ENCODE measurements around the gene FBXO42. TPM values are rescaled to one million over a fixed set of nuclear protein-coding genes. Genes with fewer than 3 reads are reported as not detected.
"Not testable (repeated sequence)": the region's sequence is repeated elsewhere in the genome, so short reads cannot be mapped to it uniquely, and the experiment has no call there.

FBXO42 gene
- total and polyA plus RNA-seq, 2 of the 8 experiments (the other 6 are each of a cell fraction or from before 2014, with no cell fraction given), result 15.1 to 17.0 TPM

DNA sequence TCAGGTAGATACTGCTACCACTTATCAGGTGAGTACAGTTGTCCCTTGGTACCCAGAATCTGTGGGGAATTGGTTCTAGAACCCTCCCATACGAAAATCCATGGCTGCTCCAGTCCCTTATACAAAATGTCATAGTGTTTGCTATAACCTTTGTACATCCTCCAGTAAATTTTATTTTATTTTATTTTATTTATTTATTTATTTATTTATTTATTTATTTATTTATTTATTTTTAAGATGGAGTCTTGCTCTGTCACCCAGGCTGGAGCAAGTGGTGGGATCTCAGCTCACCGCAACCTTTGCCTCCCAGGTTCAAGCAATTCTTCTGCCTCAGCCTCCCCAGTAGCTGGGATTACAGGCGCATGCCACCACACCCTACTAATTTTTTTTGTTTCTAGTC is 138.7 kb downstream of the FBXO42 start:
- not testable (repeated sequence) for H2AFZ ChIP-seq (ENCODE audit: low read length)
- CTCF ChIA-PET (ENCODE audit: partially characterized antibody), result interaction anchor here (0.7 to 1.8 kb wide), 3 partner anchors 14 to 133 kb away, joined by 3 to 5 read pairs (median 3); no protein-coding TSS in a partner anchor
- H3K4me2 ChIP-seq (ENCODE audit: insufficient read depth in 1 of 2, low read depth in 2 of 2, low read length in 2 of 2), result peak overlapping the region; percentile 83 to 89; a peak in 1 of 4 replicates

More for the DNA sequence above, 138.7 kb downstream of the FBXO42 start:
- H3K9me3 ChIP-seq (ENCODE audit: insufficient read depth in 2 of 2, low read depth in 1 of 2, low read length in 1 of 2); H3K4me3 ChIP-seq (ENCODE audit: extremely low read depth in 1 of 4, insufficient read depth in 2 of 4, low read depth in 3 of 4, low read length in 4 of 4); H3K27ac ChIP-seq (ENCODE audit: low read depth, low read length); FAIRE-seq; H3K18ac ChIP-seq (ENCODE audit: extremely low read depth, low read length); H3K9ac ChIP-seq (replicated peaks in 1 of 4; ENCODE audit: extremely low read depth in 1 of 4, low read depth in 3 of 4, low read length in 3 of 4); H2BK5ac ChIP-seq (ENCODE audit: low read depth, low read length); H3K23ac ChIP-seq (ENCODE audit: insufficient read length); H2BK15ac ChIP-seq (ENCODE audit: low read length); DNase-seq (ENCODE audit: low read depth in 1 of 2, low spot score in 2 of 2); H3K56ac ChIP-seq (replicated peaks; ENCODE audit: insufficient read length, low read depth, low read length); H4K20me1 ChIP-seq (replicated peaks in 1 of 2; ENCODE audit: control insufficient read depth in 1 of 2, insufficient read depth in 2 of 2, low read length in 2 of 2); H3K79me1 ChIP-seq (ENCODE audit: low read depth, low read length); H4K5ac ChIP-seq (ENCODE audit: insufficient read length, low read depth, low read length); H2AK5ac ChIP-seq (ENCODE audit: low read depth, low read length); H4K8ac ChIP-seq (ENCODE audit: extremely low read depth, insufficient read depth, low read length); H4K91ac ChIP-seq (replicated peaks; ENCODE audit: insufficient read length, low read length); H3K14ac ChIP-seq (ENCODE audit: insufficient read length); H3K36me3 ChIP-seq (ENCODE audit: control insufficient read depth in 2 of 4, insufficient read depth in 4 of 4, low read length in 3 of 4); H3K4ac ChIP-seq (replicated peaks; ENCODE audit: insufficient read length, low read depth, low read length): not testable (repeated sequence)
- POLR2A ChIA-PET (ENCODE audit: partially characterized antibody), result interaction anchor here (0.6 to 3.5 kb wide), 8 partner anchors 10 to 144 kb away, joined by 3 to 32 read pairs (median 3); no protein-coding TSS in a partner anchor
- Histone ChIP-seq H3K79me2 (ENCODE audit: control insufficient read depth in 1 of 2, insufficient read depth in 2 of 2, low read length in 2 of 2) (peaks cover 5 to 33% of the 10 kb centered on the region in 2 experiments; a peak in 3 of 4 replicates), H3K23me2 (ENCODE audit: low read depth, low read length) (peaks cover 27% of the 10 kb centered on the region), H2BK120ac (replicated peaks; ENCODE audit: low read depth, low read length) (peak overlapping the region; percentile 8), H2BK20ac (ENCODE audit: low read length) (peak overlapping the region; percentile 83; the same call in 1 of the 2 replicates), H2BK12ac (ENCODE audit: low read depth, low read length) (peak overlapping the region; percentile 30; the same call in 1 of the 2 replicates), H3K4me1 (replicated peaks in 1 of 4; ENCODE audit: control insufficient read depth in 3 of 4, insufficient read depth in 4 of 4, low read length in 3 of 4) (peaks cover 10 to 46% (median 30%) of the 10 kb centered on the region in 4 experiments), H3K27me3 (replicated peaks in 1 of 4; ENCODE audit: control insufficient read depth in 3 of 4, extremely low read depth in 1 of 4, insufficient read depth in 3 of 4, low read length in 3 of 4) (peaks cover 0 to 11% (median 6%) of the 10 kb centered on the region in 4 experiments; a peak in 5 of 7 replicates)
- 90% methylated on average over 3 of the region's 3 CpGs; no CpG with 5 or more reads in 1 of the 2 experiments for WGBS, 2 experiments (ENCODE audit: extremely low coverage in 1 of 2, insufficient coverage in 1 of 2, insufficient read length in 1 of 2, insufficient replicate concordance in 2 of 2, low coverage in 1 of 2, low lambda C conversion rate in 2 of 2, missing lambda C conversion rate in 1 of 2)
